T-helper 1 cell treated with Interleukin-12 subunit alpha and Interleukin-12 subunit beta and Interleukin-4 antibody, amounts not matched to agents 30 μg/mL and 1 μg/mL, for 36 hours (primary cell): ENCODE results near the gene KLHDC3.

ENCODE experiments used
- H3K27ac Mint-ChIP-seq: one replicate; pipeline ENCODE4 v1.8.0; 2021; ENCODE audit warnings: mild to moderate bottlenecking, mixed read lengths
- H3K27me3 Mint-ChIP-seq: one replicate; pipeline ENCODE4 v1.8.0; 2021; ENCODE audit warnings: low read depth, mixed read lengths
- H3K36me3 Mint-ChIP-seq: one replicate; pipeline ENCODE4 v1.8.0; 2021; ENCODE audit warnings: low read depth, mixed read lengths
- H3K4me1 Mint-ChIP-seq: one replicate; pipeline ENCODE4 v1.8.0; 2021; ENCODE audit warnings: low read depth, mixed read lengths
- H3K4me3 Mint-ChIP-seq: one replicate; pipeline ENCODE4 v1.8.0; 2021; ENCODE audit warnings: mild to moderate bottlenecking, moderate library complexity, mixed read lengths
- H3K9me3 Mint-ChIP-seq: one replicate; pipeline ENCODE4 v1.8.0; 2021; ENCODE audit warnings: mixed read lengths

The KLHDC3 gene

DNA sequence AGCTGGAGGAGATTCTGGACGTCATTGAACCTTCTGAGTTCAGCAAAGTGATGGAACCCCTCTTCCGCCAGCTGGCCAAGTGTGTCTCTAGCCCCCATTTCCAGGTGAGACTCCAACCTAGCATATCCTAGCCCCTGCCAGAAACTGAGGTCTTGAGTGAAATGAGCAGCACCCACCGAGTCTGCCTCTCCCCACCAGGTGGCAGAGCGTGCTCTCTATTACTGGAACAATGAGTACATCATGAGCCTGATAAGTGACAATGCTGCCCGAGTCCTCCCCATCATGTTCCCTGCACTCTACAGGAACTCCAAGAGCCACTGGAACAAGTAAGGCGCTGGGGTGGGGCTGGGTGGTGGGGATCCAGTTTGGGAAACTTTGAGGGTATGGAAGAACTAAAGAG is 4.9 kb upstream of the KLHDC3 start:
- Mint-ChIP-seq H3K4me3 (no peak overlapping the region), H3K27me3 (no peaks in the 10 kb centered on the region), H3K27ac (no peak overlapping the region), H3K36me3 (peaks cover 28% of the 10 kb centered on the region), H3K9me3 (no peaks in the 10 kb centered on the region), H3K4me1 (peaks cover 22% of the 10 kb centered on the region)

- Mint-ChIP-seq H3K4me3 (no peak overlapping the region), H3K4me1 (peaks cover 35% of the 10 kb centered on the region), H3K27me3 (no peaks in the 10 kb centered on the region), H3K9me3 (no peaks in the 10 kb centered on the region), H3K36me3 (peaks cover 30% of the 10 kb centered on the region), H3K27ac (no peak overlapping the region)
Observed at GRCh38 chr6:43011207-43011606, 2.8 kb upstream of the KLHDC3 start.

GRCh38 chr6:43012364-43012763 is 1.7 kb upstream of the KLHDC3 start:
- H3K27me3 Mint-ChIP-seq = no peaks in the 10 kb centered on the region
- H3K4me1 Mint-ChIP-seq = peaks cover 36% of the 10 kb centered on the region
- H3K27ac Mint-ChIP-seq = no peak overlapping the region
- peaks cover 29% of the 10 kb centered on the region for H3K36me3 Mint-ChIP-seq
- H3K9me3 Mint-ChIP-seq = no peaks in the 10 kb centered on the region
- H3K4me3 Mint-ChIP-seq = peak overlapping the region; percentile 97

DNA sequence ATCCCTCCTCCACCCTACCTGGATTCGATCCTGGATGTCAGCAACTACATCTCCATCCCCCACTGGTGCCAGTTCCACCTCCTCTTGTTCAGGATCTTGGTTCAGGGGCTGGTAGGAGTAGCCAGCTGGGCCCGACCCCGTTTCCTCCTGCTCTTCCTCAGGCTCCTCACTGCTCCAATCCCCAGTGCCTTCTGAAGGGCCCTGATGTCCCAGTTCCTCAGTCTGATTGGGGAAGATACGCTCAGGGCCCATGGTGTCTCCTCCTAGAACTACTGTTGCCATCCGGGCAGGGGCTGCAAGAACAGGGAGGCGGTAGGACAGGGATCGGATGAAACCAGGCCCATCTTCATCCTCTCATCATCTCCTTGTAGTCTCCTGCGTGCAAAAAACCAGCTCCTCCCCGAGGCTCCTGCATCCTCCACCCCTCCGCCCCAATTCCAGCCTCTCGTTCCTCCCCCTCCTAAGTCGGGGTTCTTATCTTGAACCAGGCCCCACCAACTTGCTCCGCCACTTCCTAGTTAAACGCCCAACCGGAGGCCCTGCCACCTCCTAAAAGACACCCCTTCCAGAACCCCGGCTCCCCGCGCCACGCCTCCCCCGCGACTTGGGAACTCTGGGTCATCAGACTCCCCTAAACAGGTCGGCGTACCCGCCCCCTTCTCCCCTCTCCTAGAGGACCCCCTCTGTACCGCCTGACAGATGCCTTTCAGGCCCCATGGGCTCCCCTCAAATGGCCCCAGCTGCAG is 779 bp upstream of the KLHDC3 start:
- Mint-ChIP-seq H3K27me3 (no peaks in the 10 kb centered on the region), H3K4me1 (peaks cover 39% of the 10 kb centered on the region), H3K9me3 (no peaks in the 10 kb centered on the region), H3K36me3 (peaks cover 34% of the 10 kb centered on the region), H3K4me3 (peak overlapping the region; percentile 97), H3K27ac (peak overlapping the region; percentile 89)

DNA sequence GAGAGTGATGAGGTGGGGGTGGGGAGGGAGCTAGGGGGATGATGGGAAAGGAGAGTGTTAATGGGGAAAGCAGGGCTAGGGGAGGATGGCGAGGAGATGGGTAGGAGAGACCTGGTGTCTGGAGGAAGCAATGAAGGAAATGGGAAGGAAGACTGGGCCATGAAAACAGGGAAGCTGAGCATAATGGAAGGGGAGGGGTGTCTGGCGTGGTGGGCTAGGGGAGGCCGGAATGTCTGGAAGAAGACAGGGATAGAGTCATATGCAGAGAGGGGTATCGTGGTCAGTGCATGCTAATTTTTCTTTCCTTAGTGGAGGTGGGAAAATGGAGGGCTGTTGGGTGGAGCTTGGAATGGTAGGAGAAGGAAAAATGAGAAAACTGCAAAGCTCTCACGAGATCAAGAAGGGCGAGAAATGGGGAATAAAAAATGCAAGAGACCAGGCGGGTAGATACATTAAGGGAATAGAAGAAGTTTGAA is 423 bp downstream of the KLHDC3 start:
- Mint-ChIP-seq H3K9me3 (no peaks in the 10 kb centered on the region), H3K27me3 (no peaks in the 10 kb centered on the region), H3K4me3 (peak overlapping the region; percentile 97), H3K4me1 (peaks cover 40% of the 10 kb centered on the region), H3K36me3 (peaks cover 36% of the 10 kb centered on the region), H3K27ac (peak overlapping the region; percentile 89)

DNA sequence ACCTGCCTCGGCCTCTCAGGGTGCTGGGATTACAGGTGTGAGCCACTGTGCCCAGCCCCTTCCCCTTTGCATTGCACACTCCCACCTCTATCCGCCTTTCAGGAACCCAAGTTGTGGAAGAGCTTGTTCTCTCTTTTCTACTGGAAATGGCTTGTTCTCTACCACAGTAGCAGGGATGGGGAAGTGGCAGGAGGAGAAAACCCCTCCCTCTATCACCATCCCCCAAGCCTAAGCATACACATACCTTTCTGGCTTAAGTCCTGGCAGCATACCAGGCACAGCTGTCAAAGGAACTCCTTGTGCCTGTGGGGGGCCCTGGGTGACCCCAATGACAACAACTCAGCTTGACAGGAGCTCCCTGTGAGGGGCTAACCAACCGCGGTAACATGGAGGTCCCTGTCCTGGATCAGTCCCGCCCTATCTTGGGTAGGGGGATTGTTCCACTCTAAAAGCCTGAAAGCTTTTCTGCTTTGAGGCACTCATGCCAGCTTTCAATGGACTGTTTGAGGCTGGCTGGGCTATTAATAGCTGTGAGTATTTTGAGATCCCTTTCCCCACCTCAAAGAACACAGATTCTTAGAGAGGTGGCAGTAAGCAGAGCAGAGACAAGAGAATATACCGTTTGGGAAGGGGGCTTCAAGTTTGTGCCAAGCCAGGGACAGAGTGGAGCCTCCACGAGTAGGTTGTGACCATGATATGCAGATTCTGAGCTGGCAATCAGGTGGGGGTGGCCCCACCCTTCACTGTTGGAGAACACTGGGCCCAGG is 2.3 kb downstream of the KLHDC3 start:
- no peaks in the 10 kb centered on the region for H3K9me3 Mint-ChIP-seq
- peaks cover 35% of the 10 kb centered on the region for H3K36me3 Mint-ChIP-seq
- peak overlapping the region; percentile 58 for H3K4me3 Mint-ChIP-seq
- peaks cover 44% of the 10 kb centered on the region for H3K4me1 Mint-ChIP-seq
- H3K27ac Mint-ChIP-seq = no peak overlapping the region
- H3K27me3 Mint-ChIP-seq = no peaks in the 10 kb centered on the region

- H3K4me3 Mint-ChIP-seq = no peak overlapping the region
- H3K27ac Mint-ChIP-seq = no peak overlapping the region
- peaks cover 41% of the 10 kb centered on the region for H3K4me1 Mint-ChIP-seq
- H3K9me3 Mint-ChIP-seq = no peaks in the 10 kb centered on the region
- peaks cover 31% of the 10 kb centered on the region for H3K36me3 Mint-ChIP-seq
- H3K27me3 Mint-ChIP-seq = no peaks in the 10 kb centered on the region
Observed at GRCh38 chr6:43016943-43017334, 2.9 kb downstream of the KLHDC3 start.

GRCh38 chr6:43019152-43019551 is 5.1 kb downstream of the KLHDC3 start:
- Mint-ChIP-seq H3K4me3 (no peak overlapping the region), H3K9me3 (no peaks in the 10 kb centered on the region), H3K36me3 (peaks cover 31% of the 10 kb centered on the region), H3K4me1 (peaks cover 25% of the 10 kb centered on the region), H3K27me3 (no peaks in the 10 kb centered on the region), H3K27ac (no peak overlapping the region)

DNA sequence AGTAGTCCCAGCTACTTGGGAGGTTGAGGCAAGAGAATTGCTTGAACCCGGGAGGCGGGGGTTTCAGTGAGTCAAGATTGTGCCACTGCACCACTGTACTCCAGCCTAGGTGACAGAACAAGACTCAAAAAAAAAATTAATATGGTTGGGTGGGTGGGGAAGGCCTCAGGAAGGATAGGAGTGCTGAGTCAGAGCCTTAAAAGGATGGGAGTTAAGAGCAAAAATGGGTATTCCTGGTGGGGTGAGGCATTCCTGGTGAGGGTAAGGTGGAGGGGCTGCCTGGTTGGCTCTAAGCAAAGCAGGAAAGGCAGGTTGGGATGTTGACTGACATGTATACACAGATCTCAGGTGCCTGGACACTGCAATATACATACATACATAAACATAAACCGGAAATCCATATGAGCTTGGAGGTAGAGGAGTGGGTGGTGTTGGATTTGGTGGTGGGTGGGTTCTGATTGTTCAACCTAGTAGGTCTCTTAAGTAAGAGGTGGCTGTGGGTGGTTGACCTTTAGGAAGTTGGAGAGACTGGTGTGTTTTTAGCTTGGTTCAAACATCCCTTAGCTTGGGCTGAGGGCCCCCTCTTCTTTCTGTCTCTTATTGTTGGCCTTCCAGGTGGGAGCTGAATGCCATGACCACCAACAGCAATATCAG is 6.1 kb downstream of the KLHDC3 start:
- Mint-ChIP-seq H3K36me3 (peaks cover 41% of the 10 kb centered on the region), H3K4me3 (peak overlapping the region; percentile 59)

GRCh38 chr6:43020847-43021246 is 6.8 kb downstream of the KLHDC3 start:
- Mint-ChIP-seq H3K9me3 (no peaks in the 10 kb centered on the region), H3K27me3 (no peaks in the 10 kb centered on the region), H3K27ac (peak overlapping the region; percentile 80), H3K4me1 (peaks cover 24% of the 10 kb centered on the region), H3K36me3 (peaks cover 44% of the 10 kb centered on the region), H3K4me3 (peak overlapping the region; percentile 83)

More for the DNA sequence above, 6.1 kb downstream of the KLHDC3 start:
- peaks cover 25% of the 10 kb centered on the region for H3K4me1 Mint-ChIP-seq
- no peaks in the 10 kb centered on the region for H3K27me3 Mint-ChIP-seq
- no peaks in the 10 kb centered on the region for H3K9me3 Mint-ChIP-seq
- peak overlapping the region; percentile 76 for H3K27ac Mint-ChIP-seq

GRCh38 chr6:43021270-43022047 is 7.4 kb downstream of the KLHDC3 start, which contains the start of gene RRP36:
RRP36 (plus strand) TSS chr6:43021623; CDS start chr6:43021655, 32 bp downstream.
- H3K36me3 Mint-ChIP-seq = peaks cover 44% of the 10 kb centered on the region

GRCh38 chr6:43024436-43024835 is 10.4 kb downstream of the KLHDC3 start:
- Mint-ChIP-seq H3K27me3 (no peaks in the 10 kb centered on the region), H3K9me3 (no peaks in the 10 kb centered on the region), H3K36me3 (peaks cover 40% of the 10 kb centered on the region), H3K4me1 (peaks cover 17% of the 10 kb centered on the region), H3K27ac (peak overlapping the region; percentile 56), H3K4me3 (no peak overlapping the region)

More at GRCh38 chr6:43021270-43022047, 7.4 kb downstream of the KLHDC3 start, which contains the start of gene RRP36:
- H3K9me3 Mint-ChIP-seq = no peaks in the 10 kb centered on the region
- H3K4me3 Mint-ChIP-seq = peak within 1 kb of the TSS; percentile 98
- peak within 1 kb of the TSS; percentile 85 for H3K27ac Mint-ChIP-seq
- H3K4me1 Mint-ChIP-seq = peaks cover 21% of the 10 kb centered on the region
- no peaks in the 10 kb centered on the region for H3K27me3 Mint-ChIP-seq

- H3K36me3 Mint-ChIP-seq = peaks cover 39% of the 10 kb centered on the region
- H3K9me3 Mint-ChIP-seq = no peaks in the 10 kb centered on the region
- H3K4me3 Mint-ChIP-seq = no peak overlapping the region
- no peak overlapping the region for H3K27ac Mint-ChIP-seq
- H3K27me3 Mint-ChIP-seq = no peaks in the 10 kb centered on the region
- H3K4me1 Mint-ChIP-seq = peaks cover 13% of the 10 kb centered on the region
Observed at GRCh38 chr6:43026365-43026764, 12.3 kb downstream of the KLHDC3 start.

GRCh38 chr6:43029120-43029519 is 15.1 kb downstream of the KLHDC3 start:
- peaks cover 50% of the 10 kb centered on the region for H3K36me3 Mint-ChIP-seq
- no peaks in the 10 kb centered on the region for H3K9me3 Mint-ChIP-seq
- no peak overlapping the region for H3K4me3 Mint-ChIP-seq
- peaks cover 9% of the 10 kb centered on the region for H3K4me1 Mint-ChIP-seq
- no peaks in the 10 kb centered on the region for H3K27me3 Mint-ChIP-seq
- no peak overlapping the region for H3K27ac Mint-ChIP-seq
